Cardiac muscle cell (in vitro differentiated cells and primary cell): Measurements from ENCODE around the gene STAM. TPM values are rescaled to one million over a fixed set of nuclear protein-coding genes. Genes with fewer than 3 reads are reported as not detected.

Experiments used
- DNase-seq, 2 donors: peaks; one replicate each; pipeline versions ENCODE4 v3.0.0 to v3.0.0-alpha.2; 2010 to 2017; ENCODE audit warnings: low read depth in 1 of 2, low spot score in 1 of 2
- H3K27ac ChIP-seq: fragments of 200-600 bp; sonication (generic); 2 replicates; pipeline ENCODE4 v1.5.1; 2016
- H3K27me3 ChIP-seq: fragments of 200-600 bp; sonication (generic); 2 replicates; pipeline ENCODE4 v1.6.0; 2016; ENCODE audit warnings: control low read depth
- H3K36me3 ChIP-seq: fragments of 200-600 bp; sonication (generic); 2 replicates; pipeline ENCODE4 v1.5.1; 2016; ENCODE audit warnings: control low read depth
- H3K4me1 ChIP-seq: fragments of 200-600 bp; sonication (generic); 2 replicates; pipeline ENCODE4 v1.8.1; 2017; ENCODE audit warnings: low read depth, mild to moderate bottlenecking, mixed run types
- H3K4me3 ChIP-seq: fragments of 200-600 bp; sonication (generic); 2 replicates; pipeline ENCODE4 v1.5.1; 2016; ENCODE audit warnings: mild to moderate bottlenecking
- H3K9me3 ChIP-seq: fragments of 200-600 bp; sonication (generic); 2 replicates; pipeline ENCODE4 v1.5.1; 2017; ENCODE audit warnings: low read depth, mild to moderate bottlenecking, control low read depth
- CTCF ChIP-seq: IDR thresholded peaks from 2 replicates; pipeline ENCODE4 v1.5.1; 2012; ENCODE audit warnings: low read depth, mild to moderate bottlenecking, low read length
- polyA plus RNA-seq: library from polyadenylated mRNA; unstranded; fragments of >200 nt; fragmentation: Nextera tagmentation; extraction: Ambion mirVana; gene quantifications from 2 replicates; pipeline ENCODE4 v1.2.1, GENCODE V29; 2016
- total RNA-seq: library from RNA; depleted of rRNA; stranded (reverse); fragments of >200 nt; gene quantifications from 2 replicates; pipeline ENCODE4 v1.2.3, GENCODE V29; 2016

The STAM gene
- total and polyA plus RNA-seq, 2 experiments from 2014 or later: 22.7 to 27.6 TPM

DNA sequence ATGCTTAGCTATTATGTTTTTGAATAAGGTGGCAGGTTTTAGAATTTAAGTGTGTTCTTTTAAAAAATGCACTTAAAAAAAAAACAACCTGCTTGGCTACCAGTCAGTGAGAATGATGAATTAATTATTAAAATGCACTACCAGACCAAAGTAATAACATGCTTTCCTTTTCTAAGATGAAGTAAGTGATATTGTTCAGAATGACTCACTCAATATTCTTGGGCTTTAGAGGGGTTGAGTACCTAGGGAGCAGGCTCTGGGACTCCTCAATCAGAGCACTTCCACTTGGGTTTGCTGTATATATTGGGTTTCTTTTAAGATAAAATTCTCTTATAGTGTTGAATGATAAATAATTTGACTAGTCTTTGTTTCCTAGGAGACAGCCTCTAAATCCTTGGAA, 8.6 kb downstream of the STAM start:
- Histone ChIP-seq H3K36me3 (no peaks in the 10 kb centered on the region), H3K27ac (no peak overlapping the region), H3K27me3 (no peaks in the 10 kb centered on the region), H3K4me3 (no peak overlapping the region), H3K4me1 (no peaks in the 10 kb centered on the region), H3K9me3 (no peaks in the 10 kb centered on the region)
- no peak for DNase-seq
- no peak for TF ChIP-seq CTCF

DNA sequence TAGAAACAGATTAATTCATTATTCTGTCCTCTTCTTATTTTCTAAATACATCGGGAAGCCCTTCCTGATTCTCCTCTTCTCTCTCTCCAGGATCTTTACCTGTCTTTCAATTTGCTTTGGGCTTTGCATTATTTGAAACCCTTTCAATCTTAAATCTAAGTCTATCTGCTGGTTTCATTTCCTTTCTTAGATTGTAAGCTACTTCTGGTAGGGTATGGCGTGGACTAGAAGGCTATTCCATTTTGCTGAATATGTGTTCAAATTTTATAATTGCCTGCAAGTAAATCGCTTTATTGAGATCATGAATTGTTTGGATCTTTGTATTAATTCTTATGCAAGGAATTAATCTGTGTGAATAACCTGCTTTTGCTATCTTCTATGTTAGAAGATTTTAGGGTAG, 11.1 kb downstream of the STAM start:
- H3K27ac ChIP-seq: no peak overlapping the region
- H3K27me3 ChIP-seq: no peaks in the 10 kb centered on the region
- no peaks in the 10 kb centered on the region for H3K36me3 ChIP-seq
- no peak overlapping the region for H3K4me3 ChIP-seq
- DNase-seq: no peak
- no peak for TF ChIP-seq CTCF
- no peaks in the 10 kb centered on the region for H3K4me1 ChIP-seq
- no peaks in the 10 kb centered on the region for H3K9me3 ChIP-seq

DNA sequence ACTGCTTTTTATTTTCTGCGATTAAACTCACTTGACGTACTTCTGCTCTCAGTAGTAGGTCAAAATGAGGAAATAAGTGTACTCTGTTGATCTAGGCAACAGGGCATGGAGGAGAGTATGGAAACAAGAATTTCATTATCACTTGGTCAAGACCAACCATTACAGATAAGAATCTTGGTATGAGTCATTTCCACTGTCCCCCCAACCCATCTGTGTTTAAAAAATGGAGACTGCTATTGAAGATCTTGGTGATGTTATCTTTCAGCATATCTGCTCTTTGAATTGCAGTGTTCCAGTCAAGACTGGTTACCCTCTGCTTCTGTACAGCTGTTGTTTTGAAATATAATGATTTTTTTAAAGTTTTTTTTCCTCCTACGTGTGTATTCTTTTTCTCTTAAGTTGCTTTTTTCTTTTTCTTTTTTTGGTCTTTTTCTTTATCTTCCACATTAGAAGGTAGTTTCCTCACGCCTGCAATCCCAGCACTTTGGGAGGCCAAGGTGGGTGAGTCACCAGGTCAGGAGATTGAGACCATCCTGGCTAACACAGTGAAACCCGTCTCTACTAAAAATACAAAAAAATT, 11.7 kb downstream of the STAM start:
- H3K4me1 ChIP-seq: no peaks in the 10 kb centered on the region
- no peak overlapping the region for H3K27ac ChIP-seq
- H3K27me3 ChIP-seq: no peaks in the 10 kb centered on the region
- no peak for TF ChIP-seq CTCF
- no peak for DNase-seq
- H3K4me3 ChIP-seq: no peak overlapping the region
- H3K36me3 ChIP-seq: peaks cover 3% of the 10 kb centered on the region
- H3K9me3 ChIP-seq: no peaks in the 10 kb centered on the region

GRCh38 chr10:17657103-17657500, 13.2 kb downstream of the STAM start:
- H3K36me3 ChIP-seq: peaks cover 4% of the 10 kb centered on the region
- no peak overlapping the region for H3K4me3 ChIP-seq
- H3K27me3 ChIP-seq: no peaks in the 10 kb centered on the region
- H3K9me3 ChIP-seq: no peaks in the 10 kb centered on the region
- DNase-seq: no peak
- TF ChIP-seq CTCF: no peak
- no peak overlapping the region for H3K27ac ChIP-seq
- H3K4me1 ChIP-seq: no peaks in the 10 kb centered on the region

DNA sequence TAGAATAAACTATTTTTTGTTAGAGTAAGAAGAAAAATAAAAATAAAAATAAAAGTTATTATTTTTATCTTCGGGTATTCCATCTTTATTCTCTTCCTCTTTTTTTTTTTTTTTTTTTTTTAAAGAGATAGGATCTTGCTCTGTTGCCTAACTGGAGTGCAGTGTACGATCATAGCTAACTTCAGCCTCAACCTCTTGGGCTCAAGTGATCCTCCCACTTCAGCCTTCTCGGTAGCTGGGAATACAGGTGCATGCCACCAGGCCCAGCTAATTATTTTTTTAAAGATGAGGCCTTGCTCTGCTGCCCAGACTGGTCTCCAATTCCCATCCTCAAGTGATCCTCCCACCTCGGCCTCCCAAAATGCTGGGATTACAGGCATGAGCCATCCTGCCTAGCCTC, 15.4 kb downstream of the STAM start:
- H3K27me3 ChIP-seq: no peaks in the 10 kb centered on the region
- peaks cover 3% of the 10 kb centered on the region for H3K4me1 ChIP-seq
- no peaks in the 10 kb centered on the region for H3K9me3 ChIP-seq
- TF ChIP-seq CTCF: no peak
- H3K4me3 ChIP-seq: no peak overlapping the region
- H3K27ac ChIP-seq: no peak overlapping the region
- peaks cover 4% of the 10 kb centered on the region for H3K36me3 ChIP-seq
- no peak for DNase-seq

- Histone ChIP-seq H3K36me3 (peaks cover 4% of the 10 kb centered on the region), H3K4me1 (peaks cover 3% of the 10 kb centered on the region), H3K9me3 (no peaks in the 10 kb centered on the region), H3K4me3 (no peak overlapping the region), H3K27ac (no peak overlapping the region), H3K27me3 (no peaks in the 10 kb centered on the region)
- DNase-seq: no peak
- TF ChIP-seq CTCF: no peak
These were observed 17.0 kb downstream of the STAM start for GRCh38 chr10:17660921-17661320.
